GM13977 (cell line): ENCODE data around the gene CNDP1.

Experiments used
- DNase-seq: peaks from one replicate; pipeline ENCODE4 v3.0.0; 2012; ENCODE audit warnings: low spot score
- in situ Hi-C: fragments of 300-500 bp; cut with MboI; formaldehyde crosslinking; loops from one replicate; pipeline ENCODE4 v1.12.0; 2022; ENCODE audit warnings: low sequenced_read_pairs, low pct_unique_long_range_greater_than_20kb, mixed read lengths, inconsistent platforms; ENCODE audit not compliant: unreplicated experiment
- TF ChIP-seq, protein P1 (sequence below): IDR thresholded peaks from 2 replicates; pipeline ENCODE4 v1.5.1; 2012; ENCODE audit warnings: mild to moderate bottlenecking, control low read depth; ENCODE audit not compliant: insufficient read depth; ENCODE audit errors: extremely low read depth, missing control alignments

CNDP1 gene

DNA sequence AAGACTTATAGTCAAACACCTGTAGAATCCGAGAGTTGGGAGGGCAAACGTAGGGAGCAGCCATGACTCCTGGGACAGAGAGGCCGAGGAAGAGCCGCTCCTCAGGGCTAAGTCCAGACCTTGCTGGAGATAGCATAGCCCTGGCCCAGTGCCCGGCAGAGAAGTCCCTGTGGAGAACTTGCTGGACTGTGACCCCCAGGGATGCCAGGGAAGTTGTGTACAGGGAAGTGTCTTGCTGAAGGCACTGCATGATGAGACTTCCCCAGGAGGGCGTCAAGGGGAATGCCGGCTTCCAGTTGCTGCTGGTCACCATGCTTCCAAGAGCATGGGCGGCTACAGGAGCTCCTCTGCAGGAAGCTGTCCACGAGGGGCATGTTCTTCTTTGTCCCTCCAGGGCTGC lies 8.6 kb upstream of the CNDP1 start:
- TF ChIP-seq, protein P1, sequence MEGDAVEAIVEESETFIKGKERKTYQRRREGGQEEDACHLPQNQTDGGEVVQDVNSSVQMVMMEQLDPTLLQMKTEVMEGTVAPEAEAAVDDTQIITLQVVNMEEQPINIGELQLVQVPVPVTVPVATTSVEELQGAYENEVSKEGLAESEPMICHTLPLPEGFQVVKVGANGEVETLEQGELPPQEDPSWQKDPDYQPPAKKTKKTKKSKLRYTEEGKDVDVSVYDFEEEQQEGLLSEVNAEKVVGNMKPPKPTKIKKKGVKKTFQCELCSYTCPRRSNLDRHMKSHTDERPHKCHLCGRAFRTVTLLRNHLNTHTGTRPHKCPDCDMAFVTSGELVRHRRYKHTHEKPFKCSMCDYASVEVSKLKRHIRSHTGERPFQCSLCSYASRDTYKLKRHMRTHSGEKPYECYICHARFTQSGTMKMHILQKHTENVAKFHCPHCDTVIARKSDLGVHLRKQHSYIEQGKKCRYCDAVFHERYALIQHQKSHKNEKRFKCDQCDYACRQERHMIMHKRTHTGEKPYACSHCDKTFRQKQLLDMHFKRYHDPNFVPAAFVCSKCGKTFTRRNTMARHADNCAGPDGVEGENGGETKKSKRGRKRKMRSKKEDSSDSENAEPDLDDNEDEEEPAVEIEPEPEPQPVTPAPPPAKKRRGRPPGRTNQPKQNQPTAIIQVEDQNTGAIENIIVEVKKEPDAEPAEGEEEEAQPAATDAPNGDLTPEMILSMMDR, result no peak
- no peak for DNase-seq
- in situ Hi-C loops, result loop anchor here (25.0 kb wide), 1 partner anchor 313 kb away; no protein-coding TSS in a partner anchor

DNA sequence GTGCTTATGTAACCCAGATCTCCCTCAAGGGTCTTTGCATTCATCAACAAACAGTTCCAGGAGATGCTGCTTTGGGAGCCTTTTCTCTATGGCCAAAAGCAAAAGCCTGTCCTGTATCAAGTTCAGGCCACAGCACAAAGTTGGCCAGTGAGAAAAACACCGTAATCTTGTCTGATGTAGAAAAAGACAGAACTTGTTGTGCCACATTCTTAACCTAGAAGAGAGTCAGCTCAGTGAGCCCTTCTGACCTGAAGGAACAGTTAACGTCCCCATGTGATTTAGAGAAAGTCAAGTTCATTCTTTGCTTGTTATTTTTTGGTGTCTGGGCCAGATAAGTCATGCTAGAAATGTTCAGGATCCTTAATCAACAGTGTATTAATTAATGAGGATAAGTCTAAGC lies 7.8 kb upstream of the CNDP1 start:
- DNase-seq, result no peak

DNA sequence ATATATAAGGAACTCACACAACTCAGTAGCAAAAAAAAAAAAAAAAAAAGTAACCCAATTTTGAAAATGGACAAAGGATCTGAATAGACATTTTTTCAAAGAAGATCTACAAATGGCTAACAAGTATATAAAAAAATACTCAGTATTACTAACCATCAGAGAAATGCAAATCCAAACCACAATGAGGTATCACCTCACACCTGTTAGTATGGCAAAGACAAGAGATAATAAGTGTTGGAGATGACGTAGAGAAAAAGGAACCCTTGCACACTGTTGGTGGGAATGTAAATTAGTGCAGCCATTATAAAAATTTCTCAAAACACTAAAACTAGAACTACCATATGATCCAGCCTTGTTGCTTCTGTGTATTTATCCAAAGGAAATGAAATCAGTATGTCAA lies 5.8 kb upstream of the CNDP1 start:
- in situ Hi-C loops, result loop anchor here (25.0 kb wide), 1 partner anchor 316 kb away; no protein-coding TSS in a partner anchor
- DNase-seq, result no peak
- TF ChIP-seq, protein P1, result no peak

More for the DNA sequence above, 7.8 kb upstream of the CNDP1 start:
- TF ChIP-seq, protein P1, result no peak
- in situ Hi-C loops, result loop anchor here (25.0 kb wide), 1 partner anchor 314 kb away; no protein-coding TSS in a partner anchor

DNA sequence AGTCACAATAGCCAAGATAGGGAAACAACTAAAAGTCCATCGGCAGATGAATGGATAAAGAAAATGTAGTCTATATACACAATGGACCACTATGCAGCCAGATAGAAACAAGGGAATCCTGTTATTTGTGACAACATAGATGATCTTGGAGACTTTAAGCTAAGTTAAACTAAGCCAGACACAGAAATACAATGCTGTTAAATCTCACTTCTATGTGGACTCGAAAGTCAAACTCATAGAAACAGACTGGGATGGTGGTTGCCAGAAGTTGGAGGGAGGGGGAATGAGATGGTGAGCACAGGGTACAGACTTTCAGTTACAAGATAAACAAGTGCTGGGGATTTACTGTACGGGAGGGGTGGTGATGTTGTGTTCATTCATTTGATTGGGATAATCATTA lies 5.4 kb upstream of the CNDP1 start:
- TF ChIP-seq, protein P1, result no peak
- DNase-seq, result no peak
- in situ Hi-C loops, result loop anchor here (25.0 kb wide), 1 partner anchor 317 kb away; no protein-coding TSS in a partner anchor

DNA sequence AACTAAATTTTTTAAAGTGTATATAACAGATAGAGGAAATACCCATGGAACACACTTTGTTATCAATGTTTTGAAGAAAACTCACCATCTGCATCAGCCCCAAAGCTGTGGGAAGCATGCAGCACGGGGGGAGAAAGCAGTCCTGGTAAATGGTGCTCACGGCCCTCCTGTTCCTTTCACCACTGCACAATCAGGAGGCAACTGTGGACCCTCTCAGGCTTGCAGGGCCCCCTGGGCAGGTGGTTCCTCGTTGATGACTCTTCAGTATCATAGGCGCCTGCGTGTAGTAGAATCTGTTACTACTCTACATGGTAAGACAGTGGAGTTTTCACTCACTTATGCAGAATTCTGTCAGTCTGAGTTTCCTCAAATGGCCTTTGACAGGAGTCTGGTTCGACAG lies 4.9 kb upstream of the CNDP1 start:
- DNase-seq, result no peak
- TF ChIP-seq, protein P1, result no peak
- in situ Hi-C loops, result loop anchor here (25.0 kb wide), 1 partner anchor 317 kb away; no protein-coding TSS in a partner anchor

DNA sequence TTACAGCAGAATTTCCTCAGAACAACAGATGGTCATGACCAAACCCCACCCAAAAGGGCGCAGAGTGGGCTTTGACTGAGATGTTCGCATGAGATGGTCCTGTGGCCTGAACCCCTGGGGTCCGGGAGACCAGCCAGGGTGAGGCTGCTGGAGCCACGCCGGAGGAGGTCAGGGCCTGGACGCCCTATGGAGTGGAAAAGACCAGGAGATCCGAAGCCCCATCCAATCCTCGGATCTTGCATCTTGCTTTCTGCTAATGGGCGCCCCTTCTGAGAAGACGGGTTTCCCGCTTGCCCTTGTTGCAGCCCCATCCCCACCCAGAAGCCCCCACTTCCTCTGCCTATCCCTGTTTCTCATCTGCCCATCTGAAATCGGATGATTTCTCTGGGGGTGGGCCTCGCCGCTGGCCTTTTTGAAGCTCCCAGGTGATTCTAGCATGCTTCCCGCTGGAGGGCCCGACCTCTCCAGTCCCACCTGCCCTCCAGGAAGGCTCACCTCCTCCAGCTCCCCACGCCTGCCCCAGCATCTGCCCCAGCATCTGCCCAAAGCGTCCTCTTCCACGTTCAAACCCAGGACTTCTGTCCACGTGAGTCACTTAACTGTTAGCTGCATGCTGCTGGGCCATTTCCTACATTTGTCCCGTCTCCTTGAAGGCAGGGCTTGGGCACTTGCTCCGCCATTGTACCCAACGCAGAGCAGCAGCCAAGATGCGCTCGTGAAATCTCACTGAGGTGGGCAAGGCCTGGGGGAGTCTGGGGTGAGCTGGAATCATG lies 4.3 kb upstream of the CNDP1 start:
- in situ Hi-C loops, result loop anchor here (25.0 kb wide), 1 partner anchor 318 kb away; no protein-coding TSS in a partner anchor
- no peak for DNase-seq
- TF ChIP-seq, protein P1, result no peak
